Stimulated activated CD8-positive, alpha-beta memory T cell treated with anti-CD3 and anti-CD28 coated beads, Interleukin-12 subunit alpha, Interleukin-12 subunit beta, amount 100 ng/mL, for 24 hours (primary cell): ENCODE results near the gene SEPTIN2.
"Not testable (repeated sequence)": the region's sequence is repeated elsewhere in the genome, so short reads cannot be mapped to it uniquely, and the experiment has no call there.

Experiments used
- DNase-seq: peaks from one replicate; pipeline ENCODE4 v3.0.0-alpha.2; 2020; ENCODE audit errors: extremely low read depth

The SEPTIN2 gene

DNA sequence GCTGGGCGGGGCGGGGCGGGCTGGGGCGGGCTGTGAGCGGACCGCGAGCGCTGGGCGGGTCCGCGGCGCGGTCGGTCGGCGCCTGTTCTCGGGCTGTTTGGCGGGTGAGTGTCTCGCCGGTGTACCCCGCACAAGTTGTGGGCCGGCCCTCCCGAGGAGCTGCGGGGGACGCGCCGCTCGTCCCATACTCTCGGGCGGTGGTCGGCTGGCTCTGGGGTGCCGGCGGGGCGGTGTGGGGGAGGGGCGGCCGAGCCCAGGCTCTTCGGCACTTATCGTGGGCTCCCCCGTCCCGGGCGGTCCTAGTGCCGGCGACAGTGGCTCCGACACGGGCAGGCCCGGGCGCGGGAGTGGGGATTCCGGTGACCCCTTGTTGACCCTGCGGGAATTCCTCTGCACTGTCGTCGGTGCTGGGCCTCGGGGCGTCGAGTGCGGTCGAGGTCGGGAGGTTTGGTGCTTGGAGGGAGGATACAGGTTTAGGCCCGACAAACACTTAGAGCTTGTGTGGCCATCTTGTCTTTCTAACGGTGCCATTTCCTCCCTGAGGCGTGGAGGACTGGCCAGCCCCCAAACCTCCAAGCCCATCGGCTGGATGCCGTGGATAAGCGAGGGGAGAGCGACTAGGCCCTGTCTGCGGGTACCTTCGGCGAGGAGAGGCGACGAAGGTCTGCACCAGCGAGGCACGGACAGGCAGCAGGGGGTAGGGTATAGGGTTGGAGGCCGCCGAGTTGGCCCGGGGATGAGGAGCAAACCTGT lies at the start of gene SEPTIN2:
TSS of gene SEPTIN2 (plus strand) at position 47 of the 753 bp plus-strand sequence. CDS start 8,308 bp downstream, outside the sequence.
- DNase-seq, result peak; percentile 53

DNA sequence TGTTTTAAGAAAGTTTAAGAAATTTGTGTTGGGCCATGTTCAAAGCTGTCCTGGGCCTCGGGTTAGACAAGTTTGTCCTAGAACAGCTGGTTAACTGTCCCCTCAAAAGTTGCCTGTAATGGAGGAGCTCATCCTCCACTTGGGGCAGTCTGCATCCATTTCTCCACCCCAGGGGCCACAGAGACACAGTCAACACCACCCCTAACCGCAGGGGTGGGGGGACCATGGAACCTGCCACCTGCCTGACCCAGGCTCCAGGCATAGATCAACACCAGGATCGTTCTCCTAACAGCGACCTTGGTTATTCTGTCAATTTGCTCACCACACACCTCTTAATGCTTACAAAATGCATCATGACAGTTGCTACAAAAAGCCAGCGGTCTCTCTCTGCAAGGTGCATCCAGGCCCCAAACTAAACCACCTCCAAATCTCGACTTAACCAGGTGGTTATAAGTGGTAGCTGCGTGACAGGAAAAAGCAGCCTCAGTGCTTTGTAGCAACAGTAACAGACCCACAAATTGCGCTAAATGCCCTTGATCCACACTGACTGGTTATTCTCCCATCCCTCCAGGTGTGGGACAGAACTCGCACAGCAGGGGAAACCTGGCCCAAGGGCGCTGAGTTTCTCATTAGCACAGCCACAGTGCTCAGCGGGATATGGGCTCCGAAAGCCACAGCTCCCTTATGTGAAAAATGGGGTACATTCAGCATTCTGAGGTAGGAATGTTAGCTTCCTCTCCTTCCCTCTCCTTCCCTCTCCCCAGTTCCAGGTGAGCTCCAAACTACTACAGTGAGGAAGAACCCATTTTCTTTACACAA lies 48.3 kb upstream of the SEPTIN2 start:
- DNase-seq, result no peak

- no peak for DNase-seq
These were observed 47.4 kb upstream of the SEPTIN2 start for GRCh38 chr2:241268306-241268705.

- DNase-seq, result no peak
These were observed 46.8 kb upstream of the SEPTIN2 start for GRCh38 chr2:241268716-241269445.

GRCh38 chr2:241269707-241270520 lies 45.8 kb upstream of the SEPTIN2 start:
- no peak for DNase-seq

- no peak for DNase-seq
These were observed 45.2 kb upstream of the SEPTIN2 start for GRCh38 chr2:241270531-241270930.

DNA sequence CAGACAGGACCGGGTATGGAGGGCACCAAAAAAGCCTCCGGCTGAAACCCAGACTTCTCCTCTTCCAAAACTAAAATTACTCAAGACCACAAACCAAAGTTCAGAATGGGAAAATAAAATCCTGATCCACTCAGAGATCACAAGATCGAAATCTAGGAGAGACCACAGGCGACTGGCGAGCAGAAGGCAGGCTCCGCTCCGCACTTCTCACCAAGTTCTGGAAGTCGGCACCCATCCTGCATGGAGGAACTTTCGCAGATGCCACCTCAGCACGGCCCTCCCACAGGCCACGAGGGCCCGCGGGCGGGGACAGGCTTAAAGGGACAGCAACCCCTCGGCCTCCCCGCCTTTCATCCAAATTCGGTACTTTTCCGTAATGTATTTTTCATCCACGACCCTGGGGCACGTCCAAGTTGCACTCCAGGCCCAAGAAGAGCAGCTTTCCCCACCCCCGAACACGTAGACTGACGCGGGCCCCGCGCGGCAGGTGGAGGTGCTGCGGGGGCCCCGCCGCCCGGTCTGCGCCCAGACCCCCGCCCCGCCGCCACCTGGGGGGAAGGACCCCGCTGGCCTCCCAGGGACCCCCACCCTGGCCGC lies 43.9 kb upstream of the SEPTIN2 start:
- DNase-seq, result peak; percentile 25

DNA sequence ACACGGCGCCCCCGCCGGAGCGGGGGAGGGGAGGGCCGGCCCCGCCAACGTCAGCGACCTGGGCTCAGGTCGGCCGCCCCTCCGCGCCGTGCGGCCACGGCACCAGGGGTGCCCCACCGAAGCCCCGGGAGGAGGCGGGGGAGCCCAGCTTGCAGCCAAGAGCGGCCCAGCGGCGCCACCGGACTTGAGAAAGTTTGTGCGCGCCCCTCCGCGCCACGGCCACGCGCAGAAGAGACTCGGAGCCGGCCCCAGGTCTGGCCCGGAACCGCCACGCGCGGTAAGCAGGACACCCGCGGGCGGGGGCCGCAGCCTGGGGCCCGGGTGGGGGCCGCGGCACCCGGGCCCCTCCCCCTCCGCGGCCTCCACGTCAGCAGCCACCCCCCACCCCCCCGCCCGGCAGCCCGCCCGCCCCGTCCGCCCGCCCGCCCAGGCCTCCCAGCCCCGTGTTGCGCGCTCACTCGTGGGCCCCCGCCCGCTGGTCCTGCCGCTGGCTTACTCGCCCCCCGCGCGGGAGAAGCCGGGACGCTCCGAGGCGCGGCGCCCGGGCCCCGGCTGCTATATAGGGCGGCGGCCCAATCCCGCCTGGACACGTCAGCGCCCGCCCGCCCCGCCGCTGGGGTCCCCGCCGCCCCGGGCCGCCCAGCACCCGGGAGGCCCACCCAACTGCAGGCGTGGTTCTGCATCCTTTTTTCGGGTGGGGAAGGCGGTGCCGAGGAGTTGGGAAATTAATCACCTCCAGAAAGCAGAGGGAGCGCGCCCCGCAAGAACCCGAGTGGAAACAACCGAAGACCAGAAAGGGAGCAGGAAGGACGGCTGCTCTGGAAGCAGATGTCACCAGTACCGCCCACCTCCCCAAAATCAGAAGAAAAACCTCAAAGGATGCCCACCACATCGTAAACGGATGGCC lies 43.2 kb upstream of the SEPTIN2 start:
- peak; percentile 24 for DNase-seq

GRCh38 chr2:241273210-241274020 lies 42.3 kb upstream of the SEPTIN2 start:
- no peak for DNase-seq

GRCh38 chr2:241274127-241274526 lies 41.6 kb upstream of the SEPTIN2 start:
- DNase-seq, result no peak

DNA sequence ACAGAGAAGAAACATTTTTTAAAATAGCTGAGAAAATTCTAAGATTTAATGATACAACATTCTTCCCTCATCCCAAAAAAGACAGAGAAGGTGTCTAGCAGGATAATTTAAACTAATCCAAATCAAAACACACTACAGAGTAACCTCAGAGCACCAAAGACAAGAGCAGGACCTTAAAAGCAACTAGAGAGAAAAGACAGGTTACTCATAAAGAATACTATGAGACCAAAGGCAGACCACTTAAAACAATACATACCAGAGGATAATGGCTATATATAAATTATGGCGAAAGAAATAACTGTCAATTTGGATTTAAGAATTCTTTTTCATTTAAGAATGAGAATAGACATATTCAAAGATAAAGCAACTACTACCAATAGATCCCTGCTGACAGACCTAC lies 40.2 kb upstream of the SEPTIN2 start:
- DNase-seq, result no peak

DNA sequence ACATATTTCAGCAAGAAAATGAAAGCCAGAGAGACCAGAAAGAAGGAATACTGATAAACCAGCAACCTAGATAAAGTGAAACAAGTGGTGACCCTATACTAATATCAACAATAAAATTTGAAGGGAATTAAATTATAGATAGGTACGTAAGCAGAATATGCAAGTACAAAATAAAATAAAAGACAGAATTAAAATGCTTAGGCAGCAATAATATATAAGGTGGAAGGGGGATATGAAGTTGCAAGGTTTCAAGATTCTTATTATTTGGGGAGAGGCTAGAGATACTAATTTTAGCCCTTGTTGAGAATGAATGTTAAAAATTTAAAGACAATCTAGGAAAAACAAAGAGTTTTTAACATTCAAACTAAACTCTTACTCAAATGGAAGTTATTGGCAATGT lies 39.8 kb upstream of the SEPTIN2 start:
- no peak for DNase-seq

DNA sequence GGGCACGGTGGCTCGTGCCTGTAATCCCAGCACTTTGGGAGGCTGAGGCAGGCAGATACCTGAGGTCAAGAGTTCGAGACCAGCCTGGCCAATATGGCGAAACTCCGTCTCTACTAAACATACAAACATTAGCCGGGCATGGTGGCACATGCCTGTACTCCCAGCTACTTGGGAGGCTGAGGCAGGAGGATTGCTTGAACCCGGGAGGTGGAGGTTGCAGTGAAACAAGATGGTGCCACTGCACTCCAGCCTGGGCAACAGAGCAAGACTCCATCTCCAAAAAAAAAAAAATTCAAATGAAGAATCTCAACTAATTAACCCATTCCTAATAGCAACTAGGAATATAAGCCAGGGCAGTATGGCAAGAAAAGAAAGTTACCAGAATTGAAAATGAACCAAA lies 37.4 kb upstream of the SEPTIN2 start:
- not testable (repeated sequence) for DNase-seq

DNA sequence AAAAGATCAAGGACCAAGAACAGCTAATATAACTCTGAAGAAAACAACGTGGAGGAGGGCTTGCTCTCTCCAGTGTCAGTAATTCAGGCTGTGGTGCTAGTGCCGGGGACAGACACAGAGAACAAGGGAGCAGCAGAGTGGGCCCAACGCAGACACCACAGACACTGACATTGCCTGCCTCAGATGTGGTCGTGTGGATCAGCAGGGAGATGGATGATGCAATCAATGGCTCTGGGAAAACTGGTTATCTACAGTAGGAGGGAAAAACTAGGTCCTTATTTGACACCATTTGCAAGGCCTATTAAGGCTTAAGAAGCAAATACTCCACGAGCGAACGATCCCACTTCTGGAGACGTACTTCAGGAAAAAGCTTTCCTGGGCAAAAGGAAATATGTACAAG lies 36.3 kb upstream of the SEPTIN2 start:
- no peak for DNase-seq

DNA sequence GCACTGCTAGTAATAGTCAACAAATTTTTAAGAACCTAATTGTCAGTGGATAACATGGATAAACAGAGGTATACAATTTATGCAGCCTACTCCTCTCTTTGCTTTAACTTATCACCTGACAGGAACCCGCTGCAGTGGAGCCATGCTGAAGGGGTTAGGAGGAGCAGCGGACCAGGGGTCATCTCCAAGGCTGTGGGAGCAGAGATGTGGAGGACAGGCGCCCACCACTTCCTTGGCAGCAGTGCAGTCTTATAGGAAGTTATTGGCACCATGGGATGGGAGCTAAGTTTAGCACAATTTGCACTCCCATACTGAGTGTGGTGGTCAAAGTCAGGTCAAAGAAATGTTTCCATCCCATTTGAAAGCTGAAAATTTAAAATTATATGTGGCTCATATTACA lies 35.9 kb upstream of the SEPTIN2 start:
- DNase-seq, result no peak

DNA sequence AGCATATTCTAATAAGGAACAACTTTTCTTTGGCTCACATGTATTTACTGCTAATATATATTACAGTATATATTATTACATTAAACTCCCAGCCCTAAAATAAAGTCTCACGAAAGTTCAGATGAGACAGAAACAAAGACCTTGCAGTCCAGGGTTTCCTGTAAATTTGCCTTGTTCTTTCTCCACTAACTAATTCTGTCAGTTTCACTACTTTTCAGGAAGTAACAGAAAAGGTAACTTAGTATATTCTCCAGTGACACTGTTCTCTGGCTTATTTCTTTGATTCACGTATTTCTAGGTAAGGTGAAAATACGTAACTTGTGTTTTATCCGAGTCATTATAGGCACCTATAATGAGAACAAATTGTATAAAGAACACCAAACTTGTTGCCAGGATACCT lies 35.4 kb upstream of the SEPTIN2 start:
- no peak for DNase-seq

DNA sequence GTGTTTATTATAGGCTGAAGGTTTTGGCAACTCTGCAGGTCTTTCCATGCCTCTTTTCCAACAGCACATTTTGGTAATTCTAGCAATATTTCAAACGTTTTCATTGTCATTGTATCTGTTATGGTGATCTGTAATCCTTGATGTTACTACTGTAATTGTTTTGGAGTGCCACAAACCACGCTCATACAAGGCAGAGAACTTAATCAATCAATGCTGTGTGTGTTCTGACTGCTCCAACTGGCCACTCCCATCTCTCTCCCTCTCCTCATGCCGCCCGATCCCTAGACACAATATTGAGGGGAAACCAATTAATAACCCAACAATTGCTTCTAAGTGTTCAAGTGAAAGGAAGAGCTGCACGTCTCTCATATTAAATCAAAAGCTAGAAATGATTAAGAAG lies 33.2 kb upstream of the SEPTIN2 start:
- DNase-seq, result no peak

- DNase-seq, result no peak
These were observed 30.1 kb upstream of the SEPTIN2 start for GRCh38 chr2:241285596-241285995.
